CD8-positive, alpha-beta memory T cell (primary cell): Measurements from ENCODE around the gene HMSD. TPM values are rescaled to one million over a fixed set of nuclear protein-coding genes. Genes with fewer than 3 reads are reported as not detected.

Source experiments
- CTCF ChIA-PET: fragments of 350-600 bp; sonication (Branson Sonifier 250); formaldehyde crosslinking; loops from one replicate; lab custom pipeline; 2021; ENCODE audit warnings: antibody characterized with exemption; lab: Charles Lee
- POLR2A ChIA-PET: fragments of 350-600 bp; sonication (Branson Sonifier 250); formaldehyde crosslinking; loops from one replicate; lab custom pipeline; 2021; ENCODE audit warnings: antibody characterized with exemption; lab: Charles Lee
- DNase-seq, 5 donors: peaks; one replicate each; pipeline versions ENCODE4 v3.0.0 to v3.0.0-alpha.2; 2020 to 2022; ENCODE audit warnings: mixed read lengths in 1 of 5
- H3K27ac ChIP-seq: one replicate; pipeline ENCODE4 v1.7.0; 2013; ENCODE audit warnings: low read depth, mild to moderate bottlenecking, low read length, moderate library complexity
- H3K27me3 ChIP-seq: 2 replicates; pipeline ENCODE4 v1.7.0; 2013; ENCODE audit warnings: low read length, mild to moderate bottlenecking; ENCODE audit not compliant: insufficient read depth, poor library complexity, severe bottlenecking
- H3K36me3 ChIP-seq: 2 replicates; pipeline ENCODE4 v1.7.0; 2013; ENCODE audit warnings: mild to moderate bottlenecking, low read length, moderate library complexity; ENCODE audit not compliant: insufficient read depth
- H3K4me1 ChIP-seq: 2 replicates; pipeline ENCODE4 v1.7.0; 2013; ENCODE audit warnings: mild to moderate bottlenecking, low read length, moderate library complexity; ENCODE audit not compliant: insufficient read depth
- H3K4me3 ChIP-seq: 2 replicates; pipeline ENCODE4 v1.7.0; 2013; ENCODE audit warnings: mild to moderate bottlenecking, low read length
- H3K9me3 ChIP-seq: 2 replicates; pipeline ENCODE4 v1.7.0; 2013; ENCODE audit warnings: mild to moderate bottlenecking, low read length
- H3K27ac Mint-ChIP-seq, 8 donors: one replicate each; pipeline ENCODE4 v1.8.0; 2020 to 2021; ENCODE audit warnings: mixed read lengths in 8 of 8, mild to moderate bottlenecking in 6 of 8, inconsistent platforms in 3 of 8, moderate library complexity in 3 of 8
- H3K27me3 Mint-ChIP-seq, 2 donors: one replicate each; pipeline ENCODE4 v1.8.0; 2020 to 2021; ENCODE audit warnings: mixed read lengths in 2 of 2, mild to moderate bottlenecking in 1 of 2, moderate library complexity in 1 of 2
- H3K36me3 Mint-ChIP-seq, 3 donors: one replicate each; pipeline ENCODE4 v1.8.0; 2020 to 2021; ENCODE audit warnings: mixed read lengths in 3 of 3, inconsistent platforms in 1 of 3, mild to moderate bottlenecking in 1 of 3
- H3K4me1 Mint-ChIP-seq, 3 donors: one replicate each; pipeline ENCODE4 v1.8.0; 2020 to 2021; ENCODE audit warnings: mixed read lengths in 3 of 3, inconsistent platforms in 1 of 3, mild to moderate bottlenecking in 1 of 3
- H3K4me3 Mint-ChIP-seq, 7 donors: one replicate each; pipeline ENCODE4 v1.8.0; 2020 to 2021; ENCODE audit warnings: mixed read lengths in 7 of 7, mild to moderate bottlenecking in 6 of 7, moderate library complexity in 4 of 7, inconsistent platforms in 2 of 7
- H3K9me3 Mint-ChIP-seq, 5 donors: one replicate each; pipeline ENCODE4 v1.8.0; 2020 to 2022; ENCODE audit warnings: mixed read lengths in 5 of 5, mild to moderate bottlenecking in 3 of 5, moderate library complexity in 2 of 5, inconsistent platforms in 1 of 5
- polyA plus RNA-seq: library from polyadenylated mRNA; unstranded; fragments of 300-500 nt; fragmentation: Illumina TruSeq; gene quantifications from one replicate; pipeline ENCODE4 v1.2.3, GENCODE V29; 2021
- total RNA-seq, 2 experiments: library from RNA; stranded (reverse); gene quantifications; one replicate each; pipeline ENCODE4 v1.2.3, GENCODE V29; 2021

HMSD gene
- total RNA-seq (10 to 100 TPM in 1 of 2 experiments, 1 to 10 TPM in 1; 9.8 to 11.4 TPM), polyA plus RNA-seq (not detected)

DNA sequence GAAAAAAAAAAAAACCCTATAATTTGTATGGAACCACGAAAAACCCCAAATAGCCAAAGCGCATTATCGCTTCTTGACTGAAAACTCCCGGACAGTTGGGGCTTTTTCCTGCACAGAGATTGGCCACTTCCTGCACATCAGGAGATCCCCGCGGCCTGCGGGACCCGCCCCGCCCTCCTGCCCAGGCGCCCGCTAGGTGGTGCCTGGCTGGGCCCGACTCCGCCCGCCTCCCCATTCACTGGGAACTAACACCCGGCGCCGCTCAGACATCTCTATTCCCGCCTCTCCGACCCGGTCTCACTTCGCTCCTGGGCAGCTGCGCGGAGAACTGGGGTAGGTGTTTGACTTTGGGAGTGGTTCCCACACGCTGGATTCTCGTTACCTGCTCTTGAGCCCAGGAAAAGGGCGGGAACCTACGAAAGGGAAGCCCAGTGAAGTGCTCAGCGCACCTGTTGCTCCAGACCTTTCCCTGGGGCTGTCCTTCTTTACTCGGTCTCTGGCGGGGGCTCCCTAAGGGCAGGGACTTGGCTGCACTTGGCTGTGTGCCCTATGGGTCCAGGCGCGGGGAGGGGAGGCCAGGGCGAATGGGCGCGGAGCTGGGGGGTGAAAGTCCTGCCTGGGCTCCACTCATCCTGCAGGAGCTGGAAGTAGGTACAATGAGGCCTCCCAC lies at the start of gene HMSD:
Gene HMSD, plus strand, starts transcription at position 234 of the 670 bp plus-strand sequence. CDS start 4,155 bp downstream, outside the sequence.
- CTCF ChIA-PET: interaction anchor here (1.2 kb wide), 2 partner anchors 10 to 13 kb away, joined by 3 to 7 read pairs; no protein-coding TSS in a partner anchor
- Mint-ChIP-seq H3K27me3 (peaks cover 16 to 38% of the 10 kb centered on the region in 2 donors), H3K4me3 (peak within 1 kb of the TSS; percentile 13 to 86 (median 68)), H3K9me3 (no peaks in the 10 kb centered on the region), H3K36me3 (no peaks in the 10 kb centered on the region), H3K4me1 (peaks cover 19 to 31% (median 23%) of the 10 kb centered on the region in 3 donors), H3K27ac (peak within 1 kb of the TSS in 2 of 8 donors; percentile 22 to 77)
- Histone ChIP-seq H3K9me3 (no peaks in the 10 kb centered on the region), H3K27me3 (no peaks in the 10 kb centered on the region), H3K4me3 (peak within 1 kb of the TSS; percentile 26), H3K4me1 (no peaks in the 10 kb centered on the region), H3K27ac (no peak within 1 kb of the TSS), H3K36me3 (no peaks in the 10 kb centered on the region)
- POLR2A ChIA-PET: no interaction called here
- DNase-seq: peak in 4 of 5 donors; percentile 44 to 63 (median 52)

DNA sequence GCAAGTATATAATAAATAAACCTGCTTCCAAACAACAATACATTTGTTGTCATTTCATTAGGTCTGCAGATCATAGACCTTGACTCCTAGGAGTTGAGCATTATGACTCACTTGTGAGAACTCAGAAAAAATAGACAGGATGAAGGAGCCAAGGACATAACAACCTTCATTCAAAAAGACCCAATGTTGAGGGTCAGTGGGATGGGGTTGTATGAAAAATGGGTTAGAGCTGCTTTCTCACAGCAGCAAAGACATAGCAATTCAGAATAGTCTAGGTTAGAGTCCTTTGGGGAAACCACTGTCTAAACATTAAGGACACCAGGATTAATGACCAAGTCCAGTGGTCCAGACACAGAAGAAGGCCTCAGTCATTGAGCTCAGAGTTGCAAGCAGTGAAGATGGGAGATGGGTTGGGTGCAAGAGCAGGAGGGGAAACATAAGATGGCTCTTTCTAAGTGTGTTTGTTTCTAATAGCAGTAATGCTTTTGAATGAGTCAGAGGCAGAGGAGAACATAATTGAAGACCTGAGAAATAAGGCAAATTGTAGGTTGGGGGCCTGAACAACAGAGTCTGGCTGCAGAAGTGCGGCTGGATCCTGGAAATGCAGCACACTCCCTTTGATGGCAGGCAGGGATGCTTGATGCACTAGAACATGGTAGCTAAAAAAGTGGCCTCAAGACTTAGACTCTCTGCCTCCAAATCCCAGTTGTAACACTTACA lies 45.1 kb upstream of the HMSD start:
- Histone ChIP-seq H3K27ac (no peak overlapping the region), H3K4me1 (no peaks in the 10 kb centered on the region), H3K36me3 (no peaks in the 10 kb centered on the region), H3K9me3 (no peaks in the 10 kb centered on the region), H3K4me3 (no peak overlapping the region), H3K27me3 (no peaks in the 10 kb centered on the region)
- DNase-seq: no peak
- no peaks in the 10 kb centered on the region for H3K4me1 Mint-ChIP-seq
- CTCF ChIA-PET: interaction anchor here (1.3 kb wide), 1 partner anchor 19 kb away, joined by 3 read pairs; no protein-coding TSS in a partner anchor
- H3K27ac Mint-ChIP-seq: no peak overlapping the region
- H3K9me3 Mint-ChIP-seq: no peaks in the 10 kb centered on the region
- POLR2A ChIA-PET: no interaction called here
- no peaks in the 10 kb centered on the region for H3K36me3 Mint-ChIP-seq
- no peak overlapping the region for H3K4me3 Mint-ChIP-seq
- peaks cover 0 to 12% of the 10 kb centered on the region in 2 donors for H3K27me3 Mint-ChIP-seq

- Mint-ChIP-seq H3K4me1 (no peaks in the 10 kb centered on the region), H3K4me3 (no peak overlapping the region), H3K36me3 (no peaks in the 10 kb centered on the region), H3K27me3 (peaks cover 0 to 12% of the 10 kb centered on the region in 2 donors), H3K27ac (no peak overlapping the region), H3K9me3 (no peaks in the 10 kb centered on the region)
- ChIA-PET POLR2A (no interaction called here), CTCF (interaction anchor here (1.3 kb wide), 1 partner anchor 18 kb away, joined by 3 read pairs; no protein-coding TSS in a partner anchor)
- Histone ChIP-seq H3K9me3 (no peaks in the 10 kb centered on the region), H3K27ac (no peak overlapping the region), H3K4me1 (no peaks in the 10 kb centered on the region), H3K27me3 (no peaks in the 10 kb centered on the region), H3K4me3 (no peak overlapping the region), H3K36me3 (no peaks in the 10 kb centered on the region)
- DNase-seq: no peak
These were observed 44.4 kb upstream of the HMSD start for GRCh38 chr18:63904694-63905093.

DNA sequence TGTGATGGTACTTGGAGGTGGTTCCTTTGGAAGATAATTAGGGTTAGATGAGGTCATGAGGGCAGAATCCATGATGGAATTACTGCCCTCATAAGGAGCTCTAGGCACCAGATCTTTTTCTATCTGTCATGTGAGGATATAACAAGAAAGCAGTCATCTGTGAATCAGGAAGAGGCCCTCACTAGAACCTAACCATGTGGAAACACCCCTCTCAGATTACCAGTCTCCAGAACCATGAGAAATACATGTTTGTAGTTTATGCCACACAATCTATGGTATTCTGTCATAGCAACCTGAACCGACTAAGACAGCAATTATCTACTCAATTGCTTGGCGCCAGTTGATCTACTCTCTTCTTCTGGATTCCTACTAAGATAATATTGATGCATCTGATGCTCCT lies 43.7 kb upstream of the HMSD start:
- ChIA-PET CTCF (no interaction called here), POLR2A (no interaction called here)
- H3K27ac Mint-ChIP-seq: no peak overlapping the region
- H3K27me3 ChIP-seq: no peaks in the 10 kb centered on the region
- DNase-seq: no peak
- peaks cover 0 to 12% of the 10 kb centered on the region in 2 donors for H3K27me3 Mint-ChIP-seq
- no peaks in the 10 kb centered on the region for H3K9me3 ChIP-seq
- H3K9me3 Mint-ChIP-seq: no peaks in the 10 kb centered on the region
- H3K4me3 Mint-ChIP-seq: no peak overlapping the region
- H3K36me3 ChIP-seq: no peaks in the 10 kb centered on the region
- no peaks in the 10 kb centered on the region for H3K4me1 ChIP-seq
- no peak overlapping the region for H3K4me3 ChIP-seq
- no peaks in the 10 kb centered on the region for H3K4me1 Mint-ChIP-seq
- no peak overlapping the region for H3K27ac ChIP-seq
- H3K36me3 Mint-ChIP-seq: no peaks in the 10 kb centered on the region

DNA sequence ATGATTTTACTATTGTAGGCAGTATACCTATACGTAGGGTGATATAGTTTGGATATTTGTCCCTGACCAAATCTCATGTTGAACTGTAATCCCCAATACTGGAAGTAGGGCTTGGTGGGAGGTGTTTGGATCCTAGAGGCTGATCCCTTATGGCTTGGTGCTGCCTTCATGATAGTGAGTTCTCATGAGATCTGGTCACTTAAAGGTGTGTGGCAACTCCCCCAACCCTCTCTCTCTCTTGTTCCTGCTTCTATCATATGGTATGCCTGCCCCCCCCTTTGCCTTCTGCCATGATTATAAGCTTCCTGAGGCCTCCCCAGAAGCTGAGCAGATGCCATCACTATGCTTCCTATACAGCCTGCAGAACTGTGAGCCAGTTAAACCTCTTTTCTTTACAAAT lies 43.0 kb upstream of the HMSD start:
- DNase-seq: no peak
- Mint-ChIP-seq H3K4me3 (no peak overlapping the region), H3K36me3 (no peaks in the 10 kb centered on the region), H3K9me3 (no peaks in the 10 kb centered on the region), H3K27me3 (peaks cover 0 to 12% of the 10 kb centered on the region in 2 donors), H3K4me1 (no peaks in the 10 kb centered on the region), H3K27ac (no peak overlapping the region)
- H3K4me1 ChIP-seq: no peaks in the 10 kb centered on the region
- no peaks in the 10 kb centered on the region for H3K27me3 ChIP-seq
- ChIA-PET CTCF (no interaction called here), POLR2A (no interaction called here)
- no peak overlapping the region for H3K27ac ChIP-seq
- no peaks in the 10 kb centered on the region for H3K36me3 ChIP-seq
- no peak overlapping the region for H3K4me3 ChIP-seq
- no peaks in the 10 kb centered on the region for H3K9me3 ChIP-seq

DNA sequence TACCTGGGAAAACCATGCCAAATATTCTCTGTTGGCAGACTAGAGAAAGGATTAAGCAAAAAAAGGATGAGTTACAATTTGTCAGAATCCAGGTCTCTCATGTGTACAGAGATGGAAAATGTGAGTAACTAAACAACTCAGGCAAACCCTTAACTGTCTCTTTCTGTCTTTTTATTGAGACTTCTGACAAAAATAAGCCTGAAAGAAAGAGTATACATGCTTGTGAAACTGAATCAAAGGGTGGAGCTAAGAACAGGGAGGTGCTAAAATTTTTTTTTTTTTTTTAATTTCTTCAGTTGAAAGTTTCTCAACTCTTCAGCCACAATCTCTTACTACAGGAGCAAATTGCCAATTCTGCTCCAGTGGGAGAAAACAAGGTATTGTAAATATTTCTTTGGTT lies 41.4 kb upstream of the HMSD start, which contains the start of gene SERPINB10:
Gene SERPINB10, plus strand, starts transcription at position 295 of the 400 bp plus-strand sequence. CDS start 7,553 bp downstream, outside the sequence.
- CTCF ChIA-PET: no interaction called here
- no peaks in the 10 kb centered on the region for H3K36me3 ChIP-seq

GRCh38 chr18:63908858-63909257 lies 40.2 kb upstream of the HMSD start:
- Histone ChIP-seq H3K27me3 (no peaks in the 10 kb centered on the region), H3K4me1 (no peaks in the 10 kb centered on the region), H3K36me3 (no peaks in the 10 kb centered on the region), H3K27ac (no peak overlapping the region), H3K4me3 (no peak overlapping the region), H3K9me3 (no peaks in the 10 kb centered on the region)
- H3K4me1 Mint-ChIP-seq: no peaks in the 10 kb centered on the region
- no peak for DNase-seq
- H3K27me3 Mint-ChIP-seq: peaks cover 0 to 25% of the 10 kb centered on the region in 2 donors
- ChIA-PET POLR2A (no interaction called here), CTCF (interaction anchor here (1.2 kb wide), 1 partner anchor 27 kb away, joined by 4 read pairs; no protein-coding TSS in a partner anchor)
- no peak overlapping the region for H3K4me3 Mint-ChIP-seq
- no peaks in the 10 kb centered on the region for H3K9me3 Mint-ChIP-seq
- no peaks in the 10 kb centered on the region for H3K36me3 Mint-ChIP-seq
- H3K27ac Mint-ChIP-seq: no peak overlapping the region

More for the DNA sequence above, 41.4 kb upstream of the HMSD start, which contains the start of gene SERPINB10:
- no peak within 1 kb of the TSS for H3K4me3 ChIP-seq
- Mint-ChIP-seq H3K36me3 (no peaks in the 10 kb centered on the region), H3K27ac (no peak within 1 kb of the TSS), H3K4me1 (no peaks in the 10 kb centered on the region), H3K4me3 (no peak within 1 kb of the TSS), H3K27me3 (peaks cover 0 to 19% of the 10 kb centered on the region in 2 donors), H3K9me3 (no peaks in the 10 kb centered on the region)
- DNase-seq: no peak
- H3K27me3 ChIP-seq: no peaks in the 10 kb centered on the region
- no peak within 1 kb of the TSS for H3K27ac ChIP-seq
- no peaks in the 10 kb centered on the region for H3K4me1 ChIP-seq
- POLR2A ChIA-PET: no interaction called here
- no peaks in the 10 kb centered on the region for H3K9me3 ChIP-seq

DNA sequence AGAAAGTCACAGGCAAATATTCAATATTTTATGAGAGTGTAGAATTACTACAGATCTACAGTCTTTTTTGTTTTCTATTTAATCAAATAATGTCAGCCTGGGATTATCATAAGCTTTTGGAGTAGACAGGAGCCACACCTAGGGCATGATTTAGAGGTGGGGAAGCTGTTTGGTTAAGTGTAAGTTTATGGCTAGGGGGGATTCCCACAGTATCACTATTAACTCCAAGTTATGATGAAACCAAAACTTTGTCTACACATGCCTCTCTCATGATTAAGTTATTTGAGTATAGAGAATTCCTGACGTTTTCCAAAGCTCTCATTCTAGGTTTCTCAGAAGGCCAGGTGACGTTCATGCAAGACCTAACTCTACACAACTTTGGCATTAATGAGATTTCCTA lies 39.2 kb upstream of the HMSD start:
- no peaks in the 10 kb centered on the region for H3K27me3 ChIP-seq
- H3K9me3 ChIP-seq: no peaks in the 10 kb centered on the region
- H3K27ac ChIP-seq: no peak overlapping the region
- H3K36me3 Mint-ChIP-seq: no peaks in the 10 kb centered on the region
- POLR2A ChIA-PET: no interaction called here
- DNase-seq: no peak
- H3K27me3 Mint-ChIP-seq: peaks cover 5 to 30% of the 10 kb centered on the region in 2 donors
- H3K4me1 Mint-ChIP-seq: no peaks in the 10 kb centered on the region
- H3K27ac Mint-ChIP-seq: no peak overlapping the region
- no peaks in the 10 kb centered on the region for H3K36me3 ChIP-seq
- H3K9me3 Mint-ChIP-seq: no peaks in the 10 kb centered on the region
- H3K4me3 ChIP-seq: no peak overlapping the region
- H3K4me1 ChIP-seq: no peaks in the 10 kb centered on the region
- CTCF ChIA-PET: no interaction called here
- no peak overlapping the region for H3K4me3 Mint-ChIP-seq
